ENCODE measurements around the gene AIG1.
"Not testable (repeated sequence)": the region's sequence is repeated elsewhere in the genome, so short reads cannot be mapped to it uniquely, and the experiment has no call there.

The AIG1 gene

GRCh38 chr6:143276436-143276835, 215.7 kb downstream of the AIG1 start:
- no peak for DNase-seq (ENCODE audit: low read depth)

DNA sequence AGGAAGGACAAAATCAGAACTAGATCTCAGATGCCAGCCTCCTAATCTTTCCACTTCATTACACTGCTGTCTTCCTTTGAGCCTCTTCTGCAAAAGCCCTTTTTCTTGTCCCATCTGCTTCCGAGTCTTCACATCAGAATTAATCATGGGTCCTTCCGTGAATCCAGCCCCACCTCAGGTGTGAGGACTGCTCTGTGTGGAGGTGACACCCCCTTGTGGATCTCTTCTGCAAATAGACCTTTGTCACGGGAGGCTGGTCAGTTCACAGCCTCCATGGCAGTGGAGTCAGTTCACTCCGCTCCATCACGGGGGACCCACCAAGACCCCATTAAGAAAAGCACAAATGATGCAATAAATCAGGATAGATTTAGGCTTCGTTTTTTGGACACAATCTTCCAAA, 218.7 kb downstream of the AIG1 start:
- no peak for DNase-seq (ENCODE audit: low read depth)

DNA sequence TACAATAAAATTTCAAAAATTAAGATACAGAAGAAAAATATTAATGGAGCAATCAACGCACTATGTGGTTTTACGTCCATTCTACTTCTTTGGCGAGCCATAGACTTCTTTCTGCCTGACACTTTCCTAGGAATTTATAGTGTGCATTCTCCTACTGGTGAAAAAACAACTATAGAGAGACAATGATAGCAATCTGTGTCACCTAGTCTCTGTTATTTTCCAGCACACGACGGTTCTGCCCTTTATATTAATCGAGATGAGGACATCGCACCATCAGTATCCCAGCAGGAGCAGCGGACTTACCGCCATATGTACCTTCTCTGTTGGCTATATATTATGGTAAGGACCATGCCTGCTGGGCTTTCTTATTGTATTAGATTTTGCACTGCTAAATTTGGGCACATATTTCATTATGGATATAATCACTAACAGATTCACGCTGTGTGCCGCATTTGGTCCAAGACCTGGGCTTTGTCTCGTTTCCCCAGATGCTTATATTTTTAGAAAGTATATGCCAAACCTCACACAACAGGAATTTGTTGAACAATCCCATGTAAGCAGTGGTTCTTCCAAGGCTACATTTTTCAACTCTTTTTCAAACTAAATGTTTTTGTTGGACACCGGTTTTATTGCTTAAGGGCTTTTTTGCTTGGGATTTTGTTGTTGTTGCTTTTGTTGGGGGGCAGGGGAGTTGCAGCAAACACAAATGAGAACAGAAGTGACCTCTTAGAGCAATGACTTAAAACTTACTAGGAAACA, 223.4 kb downstream of the AIG1 start:
- no peak for DNase-seq (ENCODE audit: low read depth)

DNA sequence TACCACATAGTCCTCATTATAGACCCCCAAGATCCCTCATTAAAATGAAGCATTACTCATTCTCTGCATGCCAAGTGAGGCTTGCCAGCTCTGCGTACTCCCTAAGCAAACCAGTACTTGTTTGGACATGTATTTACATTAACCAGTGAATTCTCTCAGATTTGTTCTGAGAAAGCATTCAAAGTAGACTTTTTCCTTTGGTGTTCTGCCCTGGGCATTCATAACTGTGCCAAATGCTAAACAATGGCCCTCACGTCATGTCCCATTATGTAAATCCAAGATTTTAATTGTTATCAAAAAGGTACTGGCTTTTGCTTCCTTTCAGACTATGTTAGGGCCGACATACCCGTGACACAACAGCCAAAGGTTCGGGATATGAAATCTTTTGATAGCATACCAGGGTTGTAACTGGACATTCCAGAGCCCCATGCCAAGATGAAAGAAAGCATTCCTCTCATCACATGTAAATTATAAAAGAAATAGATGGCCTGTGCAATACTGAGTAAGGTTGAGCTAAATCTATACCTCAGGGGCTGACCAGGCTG, 225.6 kb downstream of the AIG1 start:
- no peak for DNase-seq (ENCODE audit: low read depth)

- DNase-seq (ENCODE audit: low read depth) = no peak
Observed at GRCh38 chr6:143288923-143289322, 228.2 kb downstream of the AIG1 start.

DNA sequence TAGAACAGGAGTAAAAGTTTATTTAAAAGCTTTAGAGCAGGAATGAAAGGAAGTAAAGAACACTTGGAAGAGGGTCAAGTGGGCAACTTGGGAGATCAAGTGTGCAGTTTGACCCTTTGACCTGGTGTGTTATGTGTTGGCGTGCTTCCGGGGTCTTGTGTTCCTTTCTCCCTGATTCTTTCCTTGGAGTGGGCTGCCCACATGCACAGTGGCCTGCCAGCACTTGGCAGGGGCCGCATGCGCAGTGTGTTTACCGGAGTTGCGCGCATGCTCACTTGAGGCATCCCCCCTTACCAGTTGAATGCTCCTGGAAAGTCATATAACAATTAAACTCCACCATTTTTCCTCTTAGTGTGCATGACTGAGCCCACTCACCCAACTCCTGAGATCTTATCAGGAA, 229.5 kb downstream of the AIG1 start:
- no peak for DNase-seq (ENCODE audit: low read depth)

DNA sequence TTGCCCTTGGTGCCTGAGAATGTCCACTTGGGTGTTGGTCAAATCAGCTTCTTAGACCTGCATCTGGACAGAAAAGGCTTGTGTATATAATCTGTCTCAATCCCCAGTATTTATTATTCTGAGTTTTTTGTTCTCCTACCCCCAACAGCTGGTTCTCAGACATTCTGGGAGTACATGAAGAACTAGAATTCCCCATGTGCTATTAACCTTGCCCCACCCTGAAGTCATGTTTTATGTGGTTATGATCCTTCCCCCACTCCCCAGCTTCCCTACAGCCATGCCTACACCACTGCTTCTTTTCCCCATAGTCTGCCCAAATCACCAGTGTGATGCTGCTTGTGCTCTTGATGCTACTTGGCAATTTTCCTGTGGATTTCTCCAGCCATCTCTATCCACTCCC, 232.8 kb downstream of the AIG1 start:
- no peak for DNase-seq (ENCODE audit: low read depth)

DNA sequence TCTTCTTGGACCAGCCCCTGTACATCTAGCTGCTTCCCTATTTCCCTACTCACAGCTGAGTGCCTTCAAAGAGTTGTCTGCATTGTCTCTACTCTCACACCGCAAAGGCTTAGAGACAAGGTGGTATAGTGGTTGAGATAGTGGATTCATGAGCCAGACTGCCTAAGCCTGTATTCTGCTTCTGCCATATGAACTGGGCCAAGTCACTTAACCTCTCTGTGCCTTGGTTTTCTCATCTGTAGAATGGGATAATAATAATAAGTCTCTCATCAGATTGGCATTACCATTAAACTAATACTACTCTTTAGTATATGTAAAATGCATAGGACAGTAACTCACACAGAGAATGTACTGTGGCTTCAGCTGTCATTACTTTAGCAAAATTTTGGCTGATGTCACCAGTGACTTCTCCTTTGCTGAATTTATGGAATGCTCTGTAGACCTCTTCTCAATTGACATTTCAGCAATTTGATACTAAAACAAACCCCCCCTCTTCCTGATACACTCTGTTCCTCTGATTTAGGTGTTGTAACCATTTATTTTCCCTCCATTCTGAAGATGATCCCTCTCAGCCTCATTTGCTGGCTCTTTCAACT, 233.7 kb downstream of the AIG1 start:
- DNase-seq (ENCODE audit: low read depth) = no peak

DNA sequence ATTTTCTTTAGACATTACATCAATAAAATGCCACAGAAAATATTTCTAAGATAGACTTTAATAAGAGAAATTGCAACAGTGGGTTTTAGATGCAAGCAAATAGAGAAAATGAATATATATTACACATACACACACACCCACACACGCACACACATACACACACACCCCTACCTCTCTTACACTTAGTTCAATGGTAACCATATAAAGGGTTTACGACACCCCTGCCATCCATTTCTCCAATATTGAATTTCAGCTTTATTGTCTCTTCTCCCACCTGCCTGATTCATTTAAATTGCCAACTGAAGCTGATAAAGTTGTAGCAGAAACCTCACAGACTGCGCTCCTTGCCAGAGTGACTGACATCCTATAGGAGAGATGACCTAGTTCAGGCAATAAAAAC, 235.2 kb downstream of the AIG1 start:
- DNase-seq (ENCODE audit: low read depth) = no peak

DNA sequence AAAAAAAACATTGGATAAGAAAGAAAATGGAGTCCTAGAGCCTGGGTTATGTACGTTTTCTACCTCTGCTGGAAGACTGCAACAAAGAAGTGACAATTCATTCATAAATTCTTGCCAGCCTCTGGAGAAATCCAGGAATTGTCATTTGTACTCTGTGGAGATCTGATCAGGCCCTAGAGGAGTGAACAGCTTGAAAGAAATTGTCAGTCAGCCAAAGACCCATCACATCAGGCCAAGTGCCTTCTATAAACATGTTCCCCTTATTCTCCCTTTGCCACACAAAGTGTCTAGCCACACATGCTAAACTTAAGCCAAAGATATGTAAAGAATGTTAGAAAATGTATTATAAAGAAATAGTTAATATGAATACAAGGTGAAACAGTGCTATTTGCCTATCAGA, 237.4 kb downstream of the AIG1 start:
- DNase-seq (ENCODE audit: low read depth) = no peak

DNA sequence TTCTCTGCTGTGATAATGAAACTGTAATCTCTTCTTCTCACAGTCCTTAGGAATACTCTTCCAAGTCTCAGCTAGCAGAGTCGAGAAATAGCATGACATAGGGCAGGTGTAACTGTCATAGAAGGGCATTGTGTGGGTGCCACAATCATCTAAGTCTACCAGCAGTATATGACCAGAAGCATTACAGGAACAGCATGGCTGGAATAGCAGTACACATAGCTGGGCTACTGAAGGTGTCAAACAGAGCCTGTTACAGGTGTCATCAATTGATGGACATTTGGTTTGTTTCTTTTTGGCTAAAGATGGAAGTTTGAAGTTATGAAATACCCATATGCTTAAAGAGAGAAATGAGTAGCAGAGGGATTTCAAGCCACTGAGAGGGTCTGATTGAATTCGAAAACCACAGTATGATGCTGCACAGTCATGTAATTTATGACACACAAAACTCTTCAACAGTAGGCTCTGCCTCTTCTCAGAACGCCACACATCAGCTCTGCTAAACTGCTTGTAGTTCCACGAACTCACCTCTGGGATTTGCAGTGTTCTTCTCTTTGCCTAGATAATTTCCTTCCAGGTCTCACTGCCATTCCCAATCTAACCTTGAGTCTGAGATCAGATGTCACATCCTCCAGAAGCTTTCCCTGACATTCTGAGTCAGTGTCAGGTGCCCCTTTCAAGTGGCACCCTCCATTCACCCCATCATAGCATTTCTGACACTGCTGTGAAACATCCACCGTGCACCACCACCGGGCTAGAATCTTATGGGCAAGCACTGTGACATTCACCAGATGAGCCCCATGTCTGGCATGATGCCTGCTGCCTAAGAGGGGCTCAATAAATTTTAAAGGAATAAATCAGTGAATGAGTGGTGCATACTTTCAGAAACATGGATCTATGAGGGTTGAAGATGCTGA, 238.8 kb downstream of the AIG1 start:
- DNase-seq (ENCODE audit: low read depth) = no peak

- DNase-seq (ENCODE audit: low read depth) = no peak
Observed at GRCh38 chr6:143301188-143301587, 240.5 kb downstream of the AIG1 start.

- not testable (repeated sequence) for DNase-seq (ENCODE audit: low read depth)
Observed at GRCh38 chr6:143307760-143308159, 247.1 kb downstream of the AIG1 start.

GRCh38 chr6:143313163-143313562, 252.5 kb downstream of the AIG1 start:
- no peak for DNase-seq (ENCODE audit: low read depth)

GRCh38 chr6:143321491-143322086, 260.9 kb downstream of the AIG1 start:
- no peak for DNase-seq (ENCODE audit: low read depth)

DNA sequence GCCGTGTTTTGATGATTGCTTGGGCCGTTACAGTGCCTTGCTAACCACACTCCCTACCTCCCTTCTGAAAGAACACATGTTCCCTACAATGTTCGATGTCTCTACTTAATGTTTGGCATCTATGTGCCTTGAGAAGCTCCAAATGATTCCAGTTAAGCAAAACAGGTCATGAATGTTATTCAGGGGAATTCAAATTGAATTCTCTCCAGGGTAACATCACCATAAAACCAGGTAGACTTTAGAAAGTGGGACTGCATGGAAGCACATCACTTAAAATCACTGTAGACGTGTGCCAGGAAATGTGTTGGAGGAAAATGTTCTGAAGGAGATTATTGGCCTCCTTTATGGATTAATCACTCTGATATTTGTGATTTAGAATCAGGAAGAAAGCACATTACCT, 261.7 kb downstream of the AIG1 start:
- no peak for DNase-seq (ENCODE audit: low read depth)

DNA sequence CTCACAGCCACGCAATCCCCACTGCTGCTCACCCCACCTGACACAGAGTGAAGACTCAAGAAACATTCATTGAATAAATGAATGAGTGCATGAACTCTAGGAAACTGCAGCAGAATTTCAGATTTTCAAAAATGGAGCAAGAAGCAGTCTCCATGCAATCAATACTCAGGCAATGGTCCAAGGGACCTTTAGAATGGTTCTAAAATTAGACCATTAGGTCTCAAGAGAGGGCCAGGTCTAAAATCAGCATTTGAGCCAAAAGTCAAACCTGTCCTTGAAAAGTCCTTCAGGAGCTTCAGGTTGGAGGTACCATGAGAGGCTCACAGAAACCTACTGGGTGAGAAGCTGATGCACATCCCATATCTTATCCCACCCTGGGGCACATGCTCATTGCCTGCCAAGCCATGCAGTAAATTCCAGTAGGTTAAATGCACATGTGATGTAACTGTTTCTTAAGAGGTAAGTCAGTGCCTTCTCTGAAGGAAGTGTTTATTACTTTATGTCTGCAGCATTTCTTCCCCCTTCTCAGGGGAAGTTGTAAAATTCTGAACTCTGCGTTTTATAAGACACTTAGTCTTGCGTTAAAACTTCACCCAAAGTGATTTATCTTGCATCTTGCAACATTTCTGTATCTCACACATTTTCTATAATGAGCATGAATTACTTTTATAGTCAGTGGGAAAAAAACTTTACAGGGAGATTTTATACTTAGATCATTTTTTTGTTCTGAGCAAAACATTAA, 263.2 kb downstream of the AIG1 start:
- no peak for DNase-seq (ENCODE audit: low read depth)

GRCh38 chr6:143325379-143326140, 264.9 kb downstream of the AIG1 start:
- no peak for DNase-seq (ENCODE audit: low read depth)

DNA sequence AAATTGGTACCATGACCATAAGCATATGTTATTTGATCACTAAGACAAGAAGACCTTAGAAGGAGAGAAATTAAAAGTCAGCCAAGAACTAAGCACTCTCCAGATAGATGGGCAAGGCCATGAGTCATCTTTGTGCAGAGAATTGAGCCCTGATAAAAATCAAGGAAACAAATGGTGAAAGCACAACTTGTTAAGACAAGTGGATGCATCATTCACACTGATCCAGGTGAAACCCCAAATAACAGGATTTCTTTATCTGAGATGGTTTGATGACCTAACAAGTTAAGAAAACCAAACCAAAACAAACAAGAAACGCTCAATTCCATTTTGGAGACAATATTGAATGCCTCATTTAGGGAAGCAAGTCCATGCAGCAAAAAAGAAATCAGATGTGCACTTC, 268.2 kb downstream of the AIG1 start:
- no peak for DNase-seq (ENCODE audit: low read depth)

DNA sequence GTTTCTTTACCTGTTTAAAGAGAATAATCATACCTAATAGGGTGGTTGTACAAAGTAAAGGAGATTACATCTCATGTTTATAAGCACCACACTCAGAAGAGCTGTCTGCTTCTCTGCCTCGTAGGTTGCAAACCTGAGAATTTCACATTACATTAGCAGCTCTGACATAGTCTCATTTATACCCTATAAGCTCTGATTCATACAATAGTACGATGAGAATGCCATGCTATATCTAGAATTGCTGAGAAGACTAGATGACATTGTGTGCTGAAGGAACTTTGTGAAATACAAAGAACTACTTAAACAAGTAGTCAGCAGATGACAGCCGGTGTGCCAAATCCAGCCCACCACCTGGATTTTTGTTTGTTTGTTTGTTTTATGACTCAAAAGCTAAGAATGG, 268.6 kb downstream of the AIG1 start:
- no peak for DNase-seq (ENCODE audit: low read depth)

GRCh38 chr6:143331362-143331761, 270.7 kb downstream of the AIG1 start:
- no peak for DNase-seq (ENCODE audit: low read depth)

Data from stimulated activated CD8-positive, alpha-beta memory T cell treated with anti-CD3 and anti-CD28 coated beads, Interleukin-12 subunit alpha, Interleukin-12 subunit beta, amount 100 ng/mL, for 1 hour (primary cell).